Measurements from ENCODE around the gene IER2. TPM values are rescaled to one million over a fixed set of nuclear protein-coding genes. Genes with fewer than 3 reads are reported as not detected.

IER2 gene
- total and polyA plus RNA-seq, 2 donors (not counting 3 experiments of a cell fraction or from before 2014, with no cell fraction given): 60.6 to 81.6 TPM

DNA sequence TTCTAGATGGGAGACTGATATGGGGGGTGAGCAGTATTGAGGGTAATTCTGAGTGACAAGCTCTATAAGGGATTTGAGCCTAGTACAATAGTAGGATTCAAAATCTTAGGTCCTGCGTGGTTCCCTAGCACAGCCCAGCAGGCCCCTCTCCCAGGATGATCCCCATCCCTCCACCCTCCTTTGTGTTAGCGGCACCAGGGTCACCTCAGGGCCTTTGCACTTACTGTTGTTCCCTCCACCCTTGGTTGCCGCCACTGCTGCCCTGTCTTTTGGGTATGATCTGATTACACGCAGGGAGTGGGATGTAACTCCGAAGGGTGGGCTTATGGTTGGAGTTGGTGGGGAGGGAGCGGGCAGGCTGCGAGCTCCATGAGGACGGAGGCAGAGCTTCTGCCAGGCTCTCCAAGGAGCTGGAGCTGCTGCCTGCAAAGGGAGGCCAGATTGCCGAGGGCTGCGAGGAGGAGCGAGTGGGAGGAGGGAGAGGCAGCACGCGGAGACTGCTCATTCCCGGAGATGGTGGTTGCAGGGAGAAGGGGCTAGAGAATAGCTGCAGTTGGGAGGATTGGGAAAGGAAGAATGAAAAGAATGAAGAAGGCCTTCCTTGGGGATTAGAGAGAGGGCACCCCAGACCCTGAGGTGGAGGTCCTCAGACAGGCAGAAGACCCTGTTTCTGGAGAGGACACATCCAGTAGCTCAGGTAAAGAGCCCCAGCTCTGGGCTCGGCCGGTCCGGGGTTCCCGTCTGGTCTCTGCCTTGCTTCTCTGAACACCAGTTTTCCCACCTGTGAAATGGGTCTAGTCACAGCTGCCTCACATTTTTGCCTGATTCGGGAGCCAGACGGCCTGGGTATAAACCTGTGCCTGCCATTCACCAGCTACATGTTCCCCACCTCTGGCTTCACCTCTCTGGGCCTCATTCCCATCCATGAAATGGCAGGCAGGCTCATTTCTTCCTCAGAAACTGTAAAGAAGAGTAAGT lies 26.9 kb upstream of the IER2 start:
- DNase-seq (ENCODE audit: low read depth, low spot score): no peak
- Histone ChIP-seq H3K9ac (replicated peaks; ENCODE audit: extremely low read depth, insufficient read depth, low read length) (no peak overlapping the region), H3K9me1 (replicated peaks; ENCODE audit: control insufficient read depth, extremely low read depth, insufficient read depth, low read length) (no peaks in the 10 kb centered on the region), H3K79me2 (ENCODE audit: control insufficient read depth, insufficient read depth, low read length) (peaks cover 88% of the 10 kb centered on the region), H3K9me3 (replicated peaks; ENCODE audit: control insufficient read depth, insufficient read depth, low read length) (no peaks in the 10 kb centered on the region), H3K27ac (ENCODE audit: insufficient read depth, low read depth, low read length) (no peak overlapping the region), H3K27me3 (ENCODE audit: control insufficient read depth in 2 of 2, insufficient read depth in 2 of 2, low read length in 2 of 2) (no peaks in the 10 kb centered on the region), H3K4me3 (replicated peaks in 1 of 3; ENCODE audit: insufficient read depth in 1 of 3, low read depth in 1 of 3, low read length in 3 of 3) (no peak overlapping the region), H4K20me1 (replicated peaks; ENCODE audit: control insufficient read depth, extremely low read depth, insufficient read depth, low read length) (no peaks in the 10 kb centered on the region), H3K4me2 (ENCODE audit: insufficient read depth, low read length) (no peak overlapping the region), H2AFZ (ENCODE audit: low read depth, low read length) (no peak overlapping the region), H3K36me3 (ENCODE audit: control insufficient read depth in 2 of 2, extremely low read depth in 1 of 2, insufficient read depth in 2 of 2, low read length in 2 of 2) (peaks cover 0 to 7% of the 10 kb centered on the region in 2 experiments), H3K4me1 (ENCODE audit: control insufficient read depth, extremely low read depth, insufficient read depth, low read length) (peaks cover 8% of the 10 kb centered on the region)
- dilution Hi-C loops (cut with MboI; ENCODE audit: extremely low pct_ligation_motif_present, low sequenced_read_pairs): no loop called here
- POLR2A ChIA-PET: no interaction called here
- no peak for FAIRE-seq
- TF ChIP-seq EZH2 (IDR thresholded peaks at IDR 0.05; ENCODE audit: borderline replicate concordance, low read depth, low read length, severe bottlenecking) (no peak), GATA2 (IDR thresholded peaks at IDR 0.05; ENCODE audit: insufficient read depth, insufficient read length, low read depth, low read length) (no peak), POLR2AphosphoS5 (IDR thresholded peaks at IDR 0.05; ENCODE audit: insufficient read depth, low read depth, low read length) (no peak), MYC (IDR thresholded peaks at IDR 0.05; ENCODE audit: low read depth, low read length) (no peak)
- TF ChIP-seq, protein P1, sequence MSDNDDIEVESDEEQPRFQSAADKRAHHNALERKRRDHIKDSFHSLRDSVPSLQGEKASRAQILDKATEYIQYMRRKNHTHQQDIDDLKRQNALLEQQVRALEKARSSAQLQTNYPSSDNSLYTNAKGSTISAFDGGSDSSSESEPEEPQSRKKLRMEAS (IDR thresholded peaks at IDR 0.05; ENCODE audit: insufficient read depth, insufficient read length): no peak
- TF ChIP-seq, protein P2, sequence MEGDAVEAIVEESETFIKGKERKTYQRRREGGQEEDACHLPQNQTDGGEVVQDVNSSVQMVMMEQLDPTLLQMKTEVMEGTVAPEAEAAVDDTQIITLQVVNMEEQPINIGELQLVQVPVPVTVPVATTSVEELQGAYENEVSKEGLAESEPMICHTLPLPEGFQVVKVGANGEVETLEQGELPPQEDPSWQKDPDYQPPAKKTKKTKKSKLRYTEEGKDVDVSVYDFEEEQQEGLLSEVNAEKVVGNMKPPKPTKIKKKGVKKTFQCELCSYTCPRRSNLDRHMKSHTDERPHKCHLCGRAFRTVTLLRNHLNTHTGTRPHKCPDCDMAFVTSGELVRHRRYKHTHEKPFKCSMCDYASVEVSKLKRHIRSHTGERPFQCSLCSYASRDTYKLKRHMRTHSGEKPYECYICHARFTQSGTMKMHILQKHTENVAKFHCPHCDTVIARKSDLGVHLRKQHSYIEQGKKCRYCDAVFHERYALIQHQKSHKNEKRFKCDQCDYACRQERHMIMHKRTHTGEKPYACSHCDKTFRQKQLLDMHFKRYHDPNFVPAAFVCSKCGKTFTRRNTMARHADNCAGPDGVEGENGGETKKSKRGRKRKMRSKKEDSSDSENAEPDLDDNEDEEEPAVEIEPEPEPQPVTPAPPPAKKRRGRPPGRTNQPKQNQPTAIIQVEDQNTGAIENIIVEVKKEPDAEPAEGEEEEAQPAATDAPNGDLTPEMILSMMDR (IDR thresholded peaks at IDR 0.05; ENCODE audit: extremely low read depth in 1 of 2, insufficient read depth in 1 of 2, low read depth in 1 of 2, low read length in 2 of 2): no peak
- CTCF ChIA-PET: interaction anchor here (0.6 kb wide), 1 partner anchor 111 kb away, joined by 3 read pairs; no protein-coding TSS in a partner anchor
- intact Hi-C loops (cut with micrococcal nuclease): no loop called here
- BruUV-seq (replicated peaks): no TSS peak

Measured in endothelial cell of umbilical vein (primary cell).